Keratinocyte (primary cell): Measurements from ENCODE around the gene KRT7.

Source experiments
- EZH2 ChIP-seq: IDR thresholded peaks from one replicate; pipeline ENCODE4 v1.6.1; 2012; ENCODE audit warnings: inconsistent platforms, mild to moderate bottlenecking, low read length, moderate library complexity
- TF ChIP-seq, protein P1 (sequence below), 3 experiments: IDR thresholded peaks in 1 of 3; conservative IDR thresholded peaks in 1 of 3; optimal IDR thresholded peaks in 1 of 3; 2 replicates in 2 of 3; 3 replicates in 1 of 3; pipeline versions ENCODE3 to v1.5.1; 2011; ENCODE audit warnings: low read length in 3 of 3, mild to moderate bottlenecking in 3 of 3, moderate library complexity in 2 of 3, control low read depth in 1 of 3, inconsistent platforms in 1 of 3; ENCODE audit not compliant: insufficient read depth in 2 of 3; ENCODE audit errors: extremely low read depth in 1 of 3

- TF ChIP-seq, protein P1, sequence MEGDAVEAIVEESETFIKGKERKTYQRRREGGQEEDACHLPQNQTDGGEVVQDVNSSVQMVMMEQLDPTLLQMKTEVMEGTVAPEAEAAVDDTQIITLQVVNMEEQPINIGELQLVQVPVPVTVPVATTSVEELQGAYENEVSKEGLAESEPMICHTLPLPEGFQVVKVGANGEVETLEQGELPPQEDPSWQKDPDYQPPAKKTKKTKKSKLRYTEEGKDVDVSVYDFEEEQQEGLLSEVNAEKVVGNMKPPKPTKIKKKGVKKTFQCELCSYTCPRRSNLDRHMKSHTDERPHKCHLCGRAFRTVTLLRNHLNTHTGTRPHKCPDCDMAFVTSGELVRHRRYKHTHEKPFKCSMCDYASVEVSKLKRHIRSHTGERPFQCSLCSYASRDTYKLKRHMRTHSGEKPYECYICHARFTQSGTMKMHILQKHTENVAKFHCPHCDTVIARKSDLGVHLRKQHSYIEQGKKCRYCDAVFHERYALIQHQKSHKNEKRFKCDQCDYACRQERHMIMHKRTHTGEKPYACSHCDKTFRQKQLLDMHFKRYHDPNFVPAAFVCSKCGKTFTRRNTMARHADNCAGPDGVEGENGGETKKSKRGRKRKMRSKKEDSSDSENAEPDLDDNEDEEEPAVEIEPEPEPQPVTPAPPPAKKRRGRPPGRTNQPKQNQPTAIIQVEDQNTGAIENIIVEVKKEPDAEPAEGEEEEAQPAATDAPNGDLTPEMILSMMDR (optimal IDR thresholded peaks at IDR 0.05 in 1 of 3, IDR thresholded peaks at IDR 0.05 in 1 of 3, conservative IDR thresholded peaks at IDR 0.05 in 1 of 3; ENCODE audit: extremely low read depth in 1 of 3, insufficient read depth in 2 of 3, low read length in 3 of 3): no peak
- no peak for TF ChIP-seq EZH2
Observed at GRCh38 chr12:52230364-52231281, 2.4 kb upstream of the KRT7 start.
